Fibroblast of skin of right quadriceps (primary cell): ENCODE measurements around the gene ARSB.
A peak's percentile ranks its signal among the peaks of the same experiment; 100 is the strongest.
"Not testable (repeated sequence)": the region's sequence is repeated elsewhere in the genome, so short reads cannot be mapped to it uniquely, and the experiment has no call there.

ENCODE experiments used
- DNase-seq: peaks from one replicate; pipeline ENCODE4 v3.0.0-alpha.2; 2013

ARSB gene

DNA sequence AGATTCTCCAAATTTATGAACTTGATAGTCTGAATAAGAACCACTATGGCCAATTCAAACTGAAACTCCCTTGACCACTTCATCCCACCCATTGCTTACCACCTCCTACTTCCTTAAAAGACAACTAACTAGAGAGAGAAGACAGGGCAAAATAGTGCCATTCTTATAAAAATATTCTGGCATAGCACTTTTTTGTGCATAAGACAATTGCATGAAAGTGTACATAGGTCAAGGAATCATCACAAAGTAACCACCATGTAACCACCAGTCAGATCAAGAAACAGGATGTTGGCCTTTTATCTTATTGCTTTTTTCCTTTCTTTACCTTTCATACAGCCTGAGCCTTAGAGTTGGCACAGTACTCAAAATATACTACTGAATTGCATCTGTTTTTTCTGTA lies 8.1 kb upstream of the ARSB start:
- no peak for DNase-seq

DNA sequence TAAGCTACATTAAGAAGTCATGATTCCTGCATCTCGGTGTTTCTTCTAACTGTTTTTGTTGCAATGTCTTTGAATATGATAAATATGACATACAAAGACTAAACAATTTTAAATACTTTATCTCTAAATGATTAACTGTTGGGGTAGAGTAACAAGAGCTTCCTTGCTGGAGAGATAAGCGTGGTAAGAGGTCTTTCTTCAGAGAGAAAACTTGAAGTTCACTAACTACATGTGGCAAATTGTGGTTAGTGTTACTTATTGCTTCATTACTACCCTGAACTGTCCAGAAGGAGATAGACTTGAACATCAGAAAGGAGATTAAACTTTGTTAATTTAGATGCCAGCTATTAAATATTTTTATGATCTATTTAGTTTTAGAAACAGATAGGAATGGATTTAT lies 7.0 kb upstream of the ARSB start:
- no peak for DNase-seq

DNA sequence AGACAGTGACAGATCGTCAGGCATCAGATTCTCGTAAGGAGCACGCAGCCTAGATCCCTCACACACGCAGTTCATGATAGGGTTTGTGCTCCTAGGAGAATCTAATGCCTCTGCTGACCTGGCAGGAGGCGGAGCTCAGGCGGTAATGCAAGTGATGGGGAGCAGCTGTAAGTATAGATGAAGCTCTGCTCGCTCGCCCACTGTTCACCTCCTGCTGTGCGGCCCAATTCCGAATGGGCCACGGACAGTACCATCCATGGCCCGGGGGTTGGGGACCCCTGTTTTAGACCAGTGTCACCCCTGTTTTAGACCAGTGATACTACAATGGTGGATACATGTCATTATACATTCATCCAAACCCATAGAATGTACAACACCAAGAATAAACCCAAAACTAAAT lies 4.0 kb upstream of the ARSB start:
- DNase-seq = no peak

DNA sequence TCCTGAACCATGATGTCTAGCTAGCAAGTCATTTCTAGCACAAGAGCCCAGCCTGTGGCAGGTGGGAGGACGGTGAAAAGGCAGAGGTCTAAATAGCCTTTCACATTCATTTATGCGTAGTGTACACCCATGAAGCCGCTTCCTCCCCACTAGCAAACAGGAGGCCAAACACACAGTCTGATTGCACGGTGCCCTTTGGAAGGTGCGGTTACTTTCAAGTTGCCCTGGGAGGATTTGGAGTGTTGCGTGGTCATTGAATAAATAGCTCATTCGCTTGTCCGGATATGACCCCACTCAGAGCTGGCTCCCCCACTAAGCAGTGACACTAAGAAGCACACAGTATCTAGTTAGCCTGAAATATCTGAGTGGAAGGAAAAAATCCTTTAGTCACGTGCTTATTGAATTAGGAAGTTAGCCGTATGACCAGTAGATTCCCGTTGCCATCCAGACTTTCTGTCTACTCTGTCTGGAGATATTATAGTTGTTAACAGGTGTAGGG lies 664 bp upstream of the ARSB start:
- DNase-seq = peak; percentile 12

DNA sequence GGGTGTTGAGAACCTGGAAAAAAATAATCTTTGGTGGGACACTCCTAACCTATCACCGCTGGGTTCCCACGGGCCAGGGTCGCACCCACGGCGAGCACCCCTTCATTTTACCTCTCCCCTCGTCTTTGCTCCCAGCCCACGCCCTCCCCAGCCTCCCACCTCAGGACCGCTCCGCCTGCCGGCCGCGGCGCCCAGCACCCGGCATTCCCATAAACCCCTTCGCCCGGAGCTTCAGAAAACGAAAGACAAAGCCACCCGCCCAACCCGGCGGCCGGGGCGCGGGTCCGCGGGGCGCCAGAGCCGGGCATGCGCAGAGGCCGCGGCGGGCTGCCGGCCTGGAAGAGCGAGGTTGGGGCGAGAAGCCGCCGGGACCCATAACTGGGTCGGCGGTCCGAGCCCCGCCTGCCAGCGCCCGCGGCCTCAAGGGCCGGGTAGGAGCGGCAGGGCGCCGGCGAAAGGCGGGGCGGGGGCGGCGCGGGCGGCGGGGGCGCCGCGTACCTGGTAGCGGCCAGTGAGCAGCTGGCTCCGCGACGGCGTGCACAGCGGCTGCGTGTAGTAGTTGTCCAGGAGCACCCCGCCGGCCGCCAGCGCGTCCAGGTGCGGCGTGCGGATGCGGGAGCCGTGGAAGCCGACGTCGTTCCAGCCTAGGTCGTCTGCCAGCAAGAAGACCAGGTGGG lies 533 bp downstream of the ARSB start:
- DNase-seq = peak; percentile 86

DNA sequence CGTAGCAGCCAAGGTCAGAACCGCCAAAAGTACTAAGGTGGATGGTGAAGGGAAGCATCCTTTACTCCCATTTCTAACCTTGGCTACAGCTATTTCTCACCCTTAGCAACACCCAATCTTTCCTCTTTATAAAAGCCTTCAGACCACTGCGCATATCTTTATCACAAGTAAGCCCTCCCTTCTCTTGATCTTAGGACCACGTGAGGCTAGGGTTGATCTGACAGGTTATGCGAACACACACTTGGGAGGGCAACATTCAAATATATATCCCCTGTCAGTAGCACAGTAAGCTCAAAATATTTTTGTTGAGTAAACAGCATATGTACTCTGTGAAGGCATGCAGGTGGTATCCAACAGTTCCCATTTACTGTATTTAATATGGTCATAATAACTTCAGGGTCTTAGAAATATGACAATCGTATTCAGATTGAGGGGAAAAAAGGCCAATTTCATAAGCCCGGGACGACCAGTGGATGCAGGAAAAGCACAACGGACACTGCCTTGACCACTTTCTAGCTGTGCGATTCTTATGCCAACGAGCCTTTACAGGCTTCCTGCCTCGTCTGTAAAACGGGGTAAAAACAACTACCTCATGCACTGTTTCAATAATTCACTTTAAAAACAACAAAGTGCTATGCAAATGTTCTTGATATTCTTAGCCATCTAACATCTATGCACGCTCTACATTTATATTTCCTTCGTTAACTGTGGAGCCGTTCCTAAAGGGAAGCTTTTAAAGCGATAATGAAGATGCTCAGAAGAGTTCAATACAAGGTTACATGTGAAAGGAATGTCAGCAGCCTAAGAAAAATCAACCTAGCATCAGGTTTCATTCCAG lies 1.3 kb downstream of the ARSB start:
- no peak for DNase-seq

DNA sequence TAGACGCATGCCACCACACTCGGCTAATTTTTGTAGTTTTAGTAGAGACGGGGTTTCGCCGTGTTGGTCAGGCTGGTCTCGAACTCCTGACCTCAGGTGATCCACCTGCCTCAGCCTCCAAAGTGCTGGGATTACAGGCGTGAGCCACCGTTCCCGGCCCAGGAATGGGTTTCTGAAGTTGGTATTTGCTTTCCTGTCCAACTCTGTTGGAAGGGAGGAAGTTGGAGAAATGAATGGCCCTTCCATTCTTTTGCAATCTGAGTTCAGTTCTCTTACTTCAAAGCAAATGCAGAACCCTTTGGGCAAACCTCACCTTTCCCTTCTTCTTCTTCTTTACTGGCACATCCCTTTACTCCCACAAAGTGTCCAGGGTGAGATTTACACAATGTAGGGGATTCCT lies 1.9 kb downstream of the ARSB start:
- DNase-seq = not testable (repeated sequence)

DNA sequence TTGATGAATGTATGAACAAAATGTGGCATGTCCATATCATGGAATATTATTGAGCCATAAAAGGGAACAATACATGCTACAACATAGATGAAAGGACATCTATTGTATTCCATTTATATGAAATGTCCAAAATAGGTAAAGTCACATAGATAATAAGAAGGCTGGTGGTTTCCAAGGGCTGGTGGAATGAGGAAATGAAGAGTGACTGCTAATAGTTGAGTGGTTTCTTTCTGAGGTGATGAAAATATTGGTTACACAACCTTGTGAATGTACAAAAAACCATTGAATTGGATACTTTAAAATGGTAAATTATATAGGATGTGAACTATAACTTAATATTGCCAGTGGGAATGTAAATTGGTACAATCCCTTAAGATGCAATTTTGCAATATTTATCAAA lies 5.2 kb downstream of the ARSB start:
- DNase-seq = no peak

DNA sequence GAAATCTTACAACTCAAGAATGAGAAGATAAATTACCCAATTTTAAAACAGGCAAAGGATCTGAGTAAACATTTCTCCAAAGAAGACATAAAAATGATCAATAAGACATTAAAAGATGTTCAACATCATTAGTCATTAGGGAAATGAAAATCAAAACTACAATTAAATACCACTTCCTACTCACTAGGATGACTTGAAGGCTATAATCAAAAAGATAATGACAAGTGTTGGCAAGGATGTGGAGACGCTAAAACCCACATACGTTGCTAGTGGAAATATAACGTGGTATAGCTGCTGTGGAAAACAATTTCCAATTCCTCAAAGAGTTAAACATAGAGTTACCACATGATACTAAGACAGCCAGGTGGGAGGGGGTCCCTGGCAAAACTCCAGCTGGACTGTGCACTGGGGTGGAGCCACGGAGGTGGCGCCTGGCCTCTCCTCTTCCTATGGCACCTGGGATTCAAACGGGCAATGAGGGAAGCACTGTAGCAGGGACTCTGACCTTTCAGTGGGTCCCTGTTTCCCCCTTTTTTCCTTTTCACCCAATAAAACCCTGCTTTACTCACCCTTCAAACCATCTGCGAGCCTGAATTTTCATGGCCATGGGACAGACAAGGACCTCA lies 5.9 kb downstream of the ARSB start:
- no peak for DNase-seq

DNA sequence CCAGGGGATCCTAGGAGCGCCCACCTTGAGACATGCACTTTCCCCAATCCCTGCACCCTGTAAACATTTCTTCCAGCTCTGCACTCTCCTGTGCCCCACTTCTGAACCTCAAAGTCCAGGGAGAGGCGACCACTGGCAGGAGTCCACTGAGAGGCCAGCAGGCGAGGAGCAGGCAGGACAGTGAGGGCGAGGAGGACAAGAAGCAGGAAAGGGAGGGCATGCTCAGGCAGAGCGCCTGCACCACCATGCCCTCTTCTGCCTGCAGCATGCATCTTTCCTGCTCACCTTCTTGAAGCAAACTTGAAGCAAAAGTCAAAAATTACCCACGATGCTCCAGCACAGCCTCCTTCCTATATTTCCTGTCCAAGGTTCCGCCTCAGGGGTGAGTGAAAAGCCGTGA lies 10.1 kb downstream of the ARSB start:
- no peak for DNase-seq

DNA sequence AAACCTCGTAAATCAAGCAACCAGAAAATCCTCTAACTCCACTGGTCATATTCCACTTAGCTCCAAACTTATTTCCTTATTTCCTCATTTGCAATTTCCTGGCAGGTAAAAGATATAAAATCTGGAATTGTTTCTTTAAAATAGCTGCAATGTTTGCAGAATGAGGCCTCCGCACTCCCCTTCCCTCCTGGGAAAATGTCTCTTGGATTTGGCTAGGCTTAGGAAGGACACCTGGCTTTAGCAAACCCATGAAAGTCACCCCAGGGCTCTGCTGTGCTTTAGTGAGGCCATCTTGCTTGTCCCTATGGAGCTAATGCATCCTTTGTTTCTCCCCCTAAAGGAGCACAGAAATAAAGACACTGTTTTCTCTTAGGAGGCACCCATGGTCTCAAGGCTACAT lies 10.5 kb downstream of the ARSB start:
- no peak for DNase-seq

DNA sequence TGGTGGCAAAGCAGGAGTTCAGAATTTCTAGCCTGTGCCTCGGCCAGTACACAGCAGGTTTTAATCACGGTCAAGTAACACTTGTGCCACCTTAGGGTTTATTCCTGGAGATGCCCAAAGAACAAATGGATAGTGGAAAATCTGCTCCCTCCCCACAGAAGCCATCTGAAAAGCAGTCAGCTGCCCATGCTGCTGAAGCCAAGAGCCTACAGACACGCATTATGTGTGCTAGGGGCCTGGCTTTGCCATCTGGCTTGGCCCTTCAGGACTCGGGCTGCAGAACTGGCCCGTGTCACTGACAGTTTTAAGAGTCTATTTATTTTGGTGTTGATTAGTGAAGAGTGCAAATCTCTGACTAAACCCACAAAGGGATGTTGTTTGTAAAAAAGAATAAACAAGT lies 11.1 kb downstream of the ARSB start:
- no peak for DNase-seq

DNA sequence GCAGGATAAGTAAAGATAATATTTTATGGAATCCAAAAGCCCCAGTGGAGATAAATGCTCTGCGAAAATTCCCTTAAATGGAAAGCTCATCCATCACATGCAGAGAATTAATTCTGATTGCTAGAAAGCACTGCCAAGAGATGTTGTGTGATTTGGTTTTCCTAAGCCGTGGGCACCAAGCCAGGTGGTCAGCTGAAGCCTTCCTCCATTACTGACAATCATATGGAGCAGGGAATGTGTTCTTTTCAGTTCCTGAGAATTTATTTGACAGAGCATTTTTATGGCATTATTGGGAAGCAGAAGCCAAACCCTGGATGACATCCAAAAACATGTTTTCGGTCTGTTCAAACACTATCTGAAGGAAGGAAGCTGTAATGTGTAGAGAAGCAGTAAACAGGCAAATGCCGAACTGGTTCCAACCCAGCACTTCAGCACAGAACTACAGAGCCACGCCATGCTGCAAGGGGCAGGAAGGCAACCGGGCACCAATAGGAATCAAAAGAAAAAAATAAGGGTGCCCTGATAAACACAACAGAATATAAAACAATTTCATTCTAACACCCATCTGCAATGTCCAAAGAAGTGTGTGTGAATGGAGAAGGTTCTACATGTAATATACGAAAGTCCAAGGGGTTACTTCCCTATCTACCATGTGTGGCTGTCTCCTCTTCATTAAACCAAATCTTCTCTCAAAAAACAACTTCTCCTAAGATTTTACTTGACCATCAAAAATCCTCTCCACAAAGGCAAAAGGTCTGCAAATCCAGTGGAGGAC lies 12.3 kb downstream of the ARSB start:
- DNase-seq = peak; percentile 86

DNA sequence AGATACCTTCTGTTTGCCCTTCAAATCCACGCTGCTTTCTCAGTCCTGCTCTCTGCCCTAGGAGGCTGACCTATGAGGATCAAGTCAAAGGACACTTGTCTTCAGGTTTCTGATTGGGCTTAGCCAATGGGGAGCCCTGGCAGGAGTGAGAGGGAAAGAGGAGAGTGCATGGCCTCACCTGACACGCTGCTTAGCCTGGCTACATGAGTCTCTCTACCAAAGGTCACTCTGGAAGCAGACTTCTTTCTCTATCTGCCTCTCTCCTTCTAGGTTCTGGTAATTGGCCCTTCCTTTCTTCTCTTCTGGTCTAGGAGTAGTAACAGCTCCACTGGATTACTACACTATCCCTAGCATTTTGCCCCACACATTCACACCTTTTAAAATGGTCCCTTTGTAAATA lies 13.1 kb downstream of the ARSB start:
- no peak for DNase-seq

DNA sequence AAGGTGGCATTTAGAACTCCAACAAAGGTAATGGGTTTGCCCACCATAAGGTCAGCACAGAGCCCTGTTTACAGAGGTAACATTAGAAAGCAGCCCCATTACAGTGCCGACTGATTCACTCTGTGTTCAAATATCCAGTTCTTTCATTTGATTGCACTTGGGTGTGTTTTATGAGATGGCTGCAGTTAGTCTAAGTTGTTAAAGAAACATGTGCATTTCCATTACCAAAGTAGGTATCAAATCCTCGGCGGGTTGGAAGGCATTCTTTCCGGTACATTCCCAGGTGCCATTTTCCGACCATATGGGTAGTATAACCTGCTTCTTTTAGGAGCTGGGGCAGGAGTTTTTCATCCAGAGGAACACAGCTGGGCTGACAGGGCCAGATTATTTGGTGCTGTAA lies 16.3 kb downstream of the ARSB start:
- no peak for DNase-seq

DNA sequence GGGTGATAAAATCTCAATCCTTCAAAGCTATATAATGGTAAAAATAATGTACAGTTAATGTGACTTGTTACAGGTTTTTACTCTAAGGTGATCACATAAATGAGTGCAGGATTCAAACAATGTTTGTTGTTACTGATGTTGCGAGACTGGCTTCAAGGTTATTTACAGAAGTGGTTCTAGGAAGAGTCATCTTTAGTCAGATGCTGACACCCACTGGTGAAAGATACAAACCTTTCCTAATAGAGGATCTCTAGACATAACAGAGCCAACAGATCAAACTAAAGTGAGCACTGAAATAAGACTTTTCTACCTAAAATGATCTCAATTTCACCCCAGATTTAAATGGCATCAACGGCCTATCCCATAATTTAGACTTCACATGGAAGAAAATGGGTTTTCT lies 20.2 kb downstream of the ARSB start:
- DNase-seq = peak; percentile 66

DNA sequence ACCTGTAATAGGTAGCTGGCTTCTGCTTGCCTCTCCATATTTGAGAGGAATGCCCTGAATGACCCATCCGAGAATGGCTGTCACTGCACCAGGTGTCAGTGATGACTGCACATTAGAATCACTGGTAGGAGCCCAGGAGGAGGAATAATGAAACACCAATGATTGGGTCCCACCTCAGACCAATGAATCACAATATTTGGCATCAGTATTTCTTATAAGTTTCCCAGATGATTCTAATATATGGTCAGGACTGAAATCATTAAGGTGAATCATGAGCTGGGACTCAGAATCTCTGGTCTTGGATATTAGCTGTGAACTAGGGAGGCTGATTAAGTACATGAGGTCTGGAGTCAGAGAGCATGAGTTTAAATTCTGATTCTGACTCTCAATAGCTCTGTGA lies 23.4 kb downstream of the ARSB start:
- DNase-seq = peak; percentile 24

DNA sequence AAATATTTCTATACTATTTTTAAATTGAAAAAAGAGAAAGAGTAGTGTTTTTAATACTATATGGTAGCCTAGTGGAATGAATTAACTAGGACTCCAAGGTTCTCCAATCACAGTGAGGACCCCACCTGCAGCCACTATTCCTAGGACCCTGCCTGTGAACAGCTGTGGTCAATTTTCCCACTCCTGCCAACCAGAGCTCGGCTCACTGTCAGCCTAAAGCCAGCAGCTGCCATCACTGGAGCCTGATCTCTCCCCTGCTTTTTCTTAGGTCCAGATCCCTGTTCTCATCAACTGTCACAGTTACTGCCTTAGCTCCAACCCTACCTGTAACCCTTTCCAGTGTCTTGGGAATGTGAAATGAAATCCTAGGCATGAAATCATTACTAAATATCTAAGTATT lies 25.3 kb downstream of the ARSB start:
- DNase-seq = no peak

DNA sequence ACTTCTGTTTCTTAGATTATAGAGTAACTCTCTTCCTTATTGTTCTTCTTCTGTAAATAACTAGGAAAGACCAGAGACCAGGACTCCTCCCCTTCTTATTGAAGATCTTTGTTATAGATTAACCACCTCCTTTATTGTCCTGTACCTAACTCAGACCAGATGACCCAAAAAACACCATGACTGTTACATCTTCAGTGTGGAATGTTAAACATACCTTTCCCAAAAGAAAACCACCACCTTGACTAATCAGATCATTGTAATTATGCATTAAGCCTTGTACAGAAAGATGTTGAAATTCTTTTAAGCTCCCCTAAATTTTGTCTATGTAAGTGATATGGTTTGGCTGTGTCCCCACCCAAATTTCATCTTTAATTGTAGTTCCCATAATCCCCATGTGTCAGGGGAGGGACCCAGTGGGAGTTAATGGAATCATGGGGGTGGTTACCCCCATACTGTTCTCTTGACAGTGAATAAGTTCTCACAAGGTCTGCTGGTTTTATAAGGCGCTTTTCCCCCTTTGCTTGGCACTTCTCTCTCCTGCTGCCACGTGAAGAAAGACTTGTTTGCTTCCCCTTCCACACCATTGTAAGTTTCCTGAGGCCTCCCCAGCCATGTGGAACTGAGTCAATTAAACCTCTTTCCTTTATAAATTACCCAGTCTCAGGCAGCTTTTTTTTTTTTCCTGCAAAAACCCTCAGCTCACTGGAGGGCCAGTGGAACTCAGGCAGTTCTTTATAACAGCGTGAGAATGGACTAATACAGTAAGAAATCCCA lies 26.3 kb downstream of the ARSB start:
- no peak for DNase-seq

DNA sequence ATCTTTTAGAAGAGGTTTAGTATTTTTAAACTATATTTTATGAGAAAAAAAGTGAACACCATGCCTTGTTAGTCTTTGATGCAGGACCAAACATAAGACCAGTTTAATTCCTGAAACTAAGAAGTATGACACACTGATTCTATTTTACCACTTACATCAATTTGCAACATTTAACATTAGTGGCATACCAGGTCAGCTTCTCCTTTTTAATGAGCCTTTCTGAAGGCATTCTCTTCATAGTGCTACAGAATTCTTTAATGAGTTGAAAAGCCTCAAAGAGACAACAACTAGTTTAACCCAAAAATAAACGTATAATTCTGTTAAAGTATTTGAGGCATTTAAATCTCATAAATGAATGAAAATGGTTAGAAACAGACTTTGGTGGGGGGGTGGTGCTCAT lies 28.2 kb downstream of the ARSB start:
- DNase-seq = peak; percentile 8

DNA sequence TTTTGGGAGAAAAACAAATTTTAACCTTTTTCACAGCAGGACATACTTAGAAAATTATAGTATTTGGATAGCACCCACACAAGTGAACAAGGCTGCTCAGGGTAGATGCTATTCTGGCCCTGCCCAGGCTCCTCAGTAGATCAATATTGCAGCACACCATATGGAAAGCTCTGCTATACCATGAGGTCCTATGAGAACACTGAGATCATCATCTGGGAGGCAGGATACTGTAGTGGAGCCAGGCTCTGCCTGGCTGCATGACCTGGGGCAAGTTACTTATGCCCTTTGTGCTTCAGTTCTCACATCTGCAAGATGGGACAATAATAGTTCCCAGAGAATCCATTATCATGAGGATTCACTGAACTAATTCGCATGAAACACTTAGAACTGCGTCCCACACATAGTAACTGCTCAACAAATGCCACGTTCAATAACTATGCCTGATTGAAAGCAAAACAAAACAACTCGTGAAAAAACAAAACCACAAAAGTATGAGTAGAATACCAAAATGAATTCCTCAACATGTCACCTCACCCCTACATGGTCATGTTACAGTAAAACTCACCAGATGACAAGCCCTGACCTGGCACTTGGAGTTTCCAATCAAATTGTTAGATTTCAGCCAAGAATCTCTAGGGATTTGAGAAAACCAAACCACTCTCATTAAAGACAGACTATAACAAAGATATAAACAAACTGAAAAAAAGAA lies 31.9 kb downstream of the ARSB start:
- peak; percentile 60 for DNase-seq

DNA sequence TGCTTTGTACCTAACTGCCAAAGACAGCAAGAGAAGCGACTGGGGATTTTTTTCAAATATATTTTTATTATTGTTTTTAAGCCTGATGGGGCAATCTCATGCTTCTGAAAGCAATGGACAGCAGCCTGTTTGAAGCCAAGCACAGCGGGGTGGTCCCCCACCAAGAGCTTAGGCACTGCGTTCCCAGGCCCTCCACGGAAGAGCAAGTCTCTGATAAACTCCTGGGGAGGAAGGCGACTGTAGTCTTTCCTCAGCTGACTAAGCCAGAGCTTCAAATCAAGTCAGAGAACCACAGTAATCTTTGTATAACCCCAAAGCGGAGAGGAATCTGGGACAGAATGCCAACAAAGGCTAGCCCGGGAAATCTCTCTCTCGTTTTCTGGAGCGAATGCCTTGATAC lies 54.4 kb downstream of the ARSB start:
- peak; percentile 44 for DNase-seq
